ENCODE results near the gene MCC.

MCC gene

GRCh38 chr5:113040672-113041260 is 447.5 kb downstream of the MCC start:
- DNase-seq = no peak

DNA sequence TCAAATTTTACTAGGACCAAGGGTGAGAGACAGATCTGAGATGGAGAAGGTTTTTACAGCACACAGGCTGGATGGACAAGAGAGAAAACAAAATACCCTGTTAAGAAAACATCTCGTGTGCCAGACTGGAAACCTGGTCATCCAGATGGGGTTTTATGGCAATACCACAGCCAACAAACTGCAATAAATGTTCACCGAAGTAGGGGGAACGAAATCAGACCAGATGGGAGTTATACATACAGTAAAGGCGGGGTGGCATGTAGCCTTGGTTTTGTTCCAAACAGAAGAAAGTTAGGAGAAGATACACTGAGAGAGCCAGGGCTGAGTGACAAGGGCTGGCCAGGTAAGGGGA is 448.3 kb downstream of the MCC start:
- peak; percentile 93 for DNase-seq

DNA sequence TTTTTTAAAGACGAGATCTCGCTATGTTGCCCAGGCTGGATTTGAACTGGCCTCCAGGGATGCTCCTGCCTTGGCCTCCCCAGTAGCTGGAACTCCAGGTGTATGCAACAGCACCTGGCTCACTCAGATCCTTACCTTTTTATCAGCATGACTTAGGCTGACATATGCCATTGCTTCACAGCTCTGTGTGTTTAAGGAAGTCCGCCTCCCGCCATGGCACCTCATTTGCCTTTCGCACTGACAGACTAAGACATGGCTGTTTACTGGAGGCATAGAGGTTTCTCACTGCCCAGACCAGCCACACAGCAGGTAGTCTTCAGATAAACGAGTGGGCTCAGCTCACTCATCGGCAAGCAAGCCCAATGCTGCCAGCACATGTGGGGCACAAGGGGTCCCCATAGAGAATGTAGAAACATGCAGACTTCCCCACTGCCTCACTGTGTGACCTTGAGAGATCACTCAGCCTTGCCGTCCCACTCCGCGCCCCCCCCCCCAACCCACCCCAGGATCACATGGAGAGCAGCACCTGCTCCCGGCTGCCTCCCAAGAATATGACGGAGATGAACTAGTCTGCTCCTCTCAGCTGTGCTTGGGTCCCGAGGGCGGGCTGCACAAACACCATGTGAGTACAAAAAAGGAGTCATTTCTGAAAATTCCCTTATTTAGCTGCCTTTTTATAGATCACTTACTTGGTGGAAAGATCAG is 448.9 kb downstream of the MCC start:
- DNase-seq = peak; percentile 90

DNA sequence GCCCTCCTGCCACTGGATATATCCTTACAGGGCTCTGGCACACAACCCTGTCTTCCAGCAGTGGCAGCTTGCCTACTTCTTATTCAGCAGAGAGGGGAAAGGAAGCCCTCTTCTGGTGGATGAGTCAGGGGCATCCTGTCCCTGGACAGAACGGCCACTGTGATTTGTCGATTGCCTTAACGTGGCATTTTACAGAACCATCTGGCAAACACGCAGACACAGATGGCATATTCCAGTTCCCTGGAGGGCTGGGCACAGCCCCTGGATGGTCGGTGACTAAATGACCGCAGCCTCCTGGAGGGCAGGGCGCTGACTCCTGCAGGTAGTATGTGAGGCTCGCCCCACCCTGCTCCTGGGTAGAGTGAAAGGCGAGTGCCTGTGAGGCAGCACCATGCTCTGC is 449.5 kb downstream of the MCC start:
- peak; percentile 71 for DNase-seq

DNA sequence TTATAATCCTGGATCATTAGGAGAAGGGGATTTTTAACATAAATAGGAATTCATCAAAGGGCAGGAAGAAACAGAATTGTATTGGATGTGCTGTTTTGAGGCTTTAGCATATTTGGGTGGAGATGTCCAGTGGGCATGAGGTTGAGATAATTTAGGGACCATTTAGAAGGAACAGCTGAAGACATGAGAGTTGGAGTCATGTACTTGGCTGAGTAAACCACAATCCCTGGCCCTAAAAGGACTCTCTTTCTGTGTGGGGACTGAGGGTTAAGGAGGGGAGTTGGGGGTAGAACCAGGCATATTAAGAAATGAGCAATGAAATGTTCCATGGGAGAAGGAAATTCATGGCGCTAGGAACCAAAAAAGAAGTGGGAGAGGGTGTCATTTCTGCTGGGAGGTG is 450.1 kb downstream of the MCC start:
- DNase-seq = no peak

DNA sequence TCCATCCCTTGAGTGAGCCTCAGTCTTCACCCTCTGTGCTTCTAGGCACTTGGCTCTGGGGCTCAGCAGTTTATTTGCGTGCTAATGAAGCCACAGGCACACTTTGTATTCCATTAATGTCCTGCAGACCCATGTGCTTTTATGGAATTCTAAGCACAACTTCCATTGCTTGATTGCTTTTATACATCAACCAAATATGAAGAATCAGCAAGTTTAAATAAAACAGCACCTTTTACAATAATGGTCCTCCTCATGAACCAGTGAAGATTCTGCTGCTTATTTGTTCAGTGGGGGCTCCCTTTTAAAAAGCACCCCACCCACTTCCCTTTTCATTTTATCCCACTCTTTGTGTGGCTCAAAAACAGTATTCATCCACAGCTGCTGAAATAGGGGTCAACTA is 451.4 kb downstream of the MCC start:
- DNase-seq = no peak

DNA sequence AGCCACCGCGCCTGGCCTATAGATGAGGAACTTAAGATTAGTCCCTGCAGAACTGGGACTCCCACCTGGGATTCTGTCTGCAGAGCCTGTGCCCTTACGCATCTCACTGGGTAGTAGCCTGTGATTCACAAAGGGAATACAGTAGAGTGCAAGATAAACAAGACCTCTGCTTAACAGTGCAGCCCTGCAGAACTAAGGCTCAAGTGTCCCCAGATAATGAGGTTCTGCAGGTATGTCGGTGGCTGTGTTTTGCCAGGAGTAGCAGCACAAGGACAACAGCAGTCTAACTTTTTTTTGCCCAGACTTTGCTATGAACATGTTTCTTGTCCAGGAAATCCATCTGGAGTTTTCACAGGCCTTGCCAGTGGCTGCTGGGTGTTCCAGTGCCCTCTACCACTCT is 451.9 kb downstream of the MCC start:
- no peak for DNase-seq

DNA sequence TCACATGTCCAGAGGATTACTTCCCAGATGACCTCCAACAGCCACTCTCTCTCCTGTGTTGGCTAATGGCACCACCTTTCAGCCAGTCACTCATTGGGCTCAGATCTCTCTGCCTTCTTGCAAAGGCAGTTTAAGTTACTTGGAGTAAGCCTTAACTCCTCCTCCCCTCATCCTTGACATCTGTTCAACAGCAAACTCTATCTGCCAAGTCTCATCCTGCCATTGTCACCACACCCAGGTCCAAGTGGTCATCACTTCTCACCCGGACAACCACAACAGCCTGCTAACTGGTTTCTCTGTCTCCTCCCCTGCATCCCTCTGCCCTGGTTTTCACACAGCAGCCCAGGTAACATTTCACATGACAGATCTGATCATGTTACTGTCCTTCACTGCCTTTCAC is 453.2 kb downstream of the MCC start:
- DNase-seq = no peak

- DNase-seq = no peak
Measured at GRCh38 chr5:113034182-113034773, 454.0 kb downstream of the MCC start.

DNA sequence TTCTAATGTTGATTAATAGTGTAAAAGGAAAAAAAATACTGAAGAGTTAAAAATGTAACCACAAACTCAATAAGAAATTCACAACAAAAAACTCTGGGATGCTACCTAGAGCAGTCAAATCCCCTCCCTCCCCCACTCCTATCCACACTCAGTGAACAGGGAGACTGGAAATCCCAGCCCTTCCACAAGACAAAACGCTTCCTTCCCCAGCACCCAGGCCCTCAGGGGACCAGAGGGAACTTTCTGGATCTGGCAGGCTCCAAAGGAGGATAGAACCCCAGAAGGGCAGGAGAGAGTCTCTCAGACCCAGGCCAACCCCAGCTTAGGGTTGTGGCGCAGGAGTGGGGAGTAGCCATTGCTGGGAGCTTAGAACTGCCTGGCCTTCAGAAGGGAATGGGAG is 456.7 kb downstream of the MCC start:
- DNase-seq = no peak

DNA sequence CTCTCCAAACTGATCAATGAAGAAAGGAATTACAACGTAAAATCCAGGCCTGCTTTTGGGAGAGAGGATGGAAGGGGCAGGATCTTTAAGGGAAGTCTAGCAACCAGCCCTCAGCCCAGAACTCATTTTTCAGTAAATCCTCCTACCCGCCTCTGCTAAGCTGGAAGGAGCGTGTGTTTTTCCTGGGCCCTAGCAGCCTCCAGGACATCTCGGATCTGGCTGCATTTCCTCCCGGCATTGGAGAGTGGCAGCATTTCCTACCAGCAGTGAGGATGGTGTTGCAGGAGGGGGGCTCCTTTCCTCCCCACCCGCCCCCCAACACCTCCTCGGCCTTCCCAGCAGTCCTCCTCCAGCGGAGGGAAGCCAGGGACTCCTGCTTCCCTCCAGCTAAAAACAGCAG is 457.1 kb downstream of the MCC start:
- no peak for DNase-seq

DNA sequence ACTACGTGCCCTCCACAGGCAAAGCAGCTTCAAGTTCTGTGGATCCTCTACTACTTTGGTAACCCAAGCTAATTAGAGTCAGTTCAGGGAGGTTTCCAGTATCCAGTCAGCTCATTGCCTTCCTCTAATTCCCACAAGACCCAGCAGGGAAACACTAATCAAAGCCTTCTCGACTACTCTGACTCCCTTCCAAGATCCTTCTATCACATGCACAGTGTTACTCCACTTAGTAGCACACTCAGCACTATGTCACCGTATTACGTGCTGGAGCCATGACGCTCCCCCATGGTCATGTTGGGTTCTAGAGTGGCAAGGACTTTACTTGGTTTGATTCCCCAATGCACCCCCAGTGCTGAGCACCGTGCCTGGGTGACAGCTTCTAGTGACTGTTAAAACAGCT is 458.6 kb downstream of the MCC start:
- no peak for DNase-seq

DNA sequence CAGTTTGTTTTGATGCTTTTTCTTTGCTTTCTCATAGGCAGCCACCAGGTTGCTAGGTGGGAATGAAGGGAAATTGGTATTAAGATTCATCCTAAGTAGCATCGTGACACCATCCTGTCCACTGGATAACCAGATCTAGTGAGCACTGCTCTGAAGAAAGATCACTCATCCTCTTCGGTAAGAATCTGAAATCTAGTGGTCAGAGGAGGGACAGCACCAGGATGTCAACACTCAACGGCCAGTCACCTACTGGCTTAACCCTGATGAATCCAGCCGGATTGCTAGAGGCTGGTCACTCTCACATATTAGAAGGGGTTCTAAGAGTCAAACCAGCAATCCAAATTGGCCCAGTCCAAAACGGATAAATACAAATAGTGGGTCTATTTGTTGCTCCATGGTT is 460.8 kb downstream of the MCC start:
- no peak for DNase-seq

DNA sequence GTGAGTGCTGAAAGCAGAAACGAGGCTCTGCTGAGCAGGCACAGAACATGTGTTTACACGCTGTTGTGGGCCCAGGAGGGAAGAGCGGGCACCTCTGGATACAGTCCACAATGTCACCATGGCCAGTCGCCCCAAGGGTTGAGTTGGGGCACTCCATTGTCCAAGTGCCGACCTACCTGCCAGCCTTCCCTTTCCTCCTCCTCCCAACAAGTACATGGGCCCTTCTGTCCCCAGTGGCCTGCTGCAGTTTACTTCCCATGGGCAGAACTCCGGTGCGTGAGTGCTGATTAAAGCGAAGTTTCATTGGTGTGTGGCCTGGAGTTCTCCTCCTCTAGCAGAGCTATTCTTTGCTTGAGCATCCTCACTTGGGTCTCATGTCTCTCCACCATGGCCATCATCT is 461.2 kb downstream of the MCC start:
- DNase-seq = no peak

- DNase-seq = no peak
Measured at GRCh38 chr5:113026211-113026610, 462.0 kb downstream of the MCC start.

DNA sequence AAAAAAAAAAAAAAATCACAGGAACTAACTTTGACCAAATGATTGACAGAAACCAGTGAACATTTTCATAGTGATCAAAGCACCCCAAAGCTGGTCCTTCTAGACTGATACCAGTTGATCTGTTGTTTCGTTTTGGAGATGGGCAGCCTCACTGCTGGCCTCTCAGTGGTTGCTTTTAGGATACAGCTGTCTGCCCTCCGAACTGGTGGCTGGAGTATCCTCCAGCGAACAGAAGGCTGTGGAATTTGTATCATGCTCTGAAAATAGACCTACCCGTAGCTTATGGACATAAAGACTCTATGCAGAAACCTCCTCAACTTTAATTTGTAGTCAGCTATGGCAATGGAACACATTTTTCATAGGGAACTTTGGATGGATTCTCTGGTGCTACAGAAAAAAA is 462.7 kb downstream of the MCC start:
- no peak for DNase-seq

- DNase-seq = no peak
Measured at GRCh38 chr5:113024076-113024697, 464.1 kb downstream of the MCC start.

- DNase-seq = no peak
Measured at GRCh38 chr5:113022661-113023060, 465.6 kb downstream of the MCC start.

- no peak for DNase-seq
Measured at GRCh38 chr5:113020461-113021273, 467.6 kb downstream of the MCC start.

DNA sequence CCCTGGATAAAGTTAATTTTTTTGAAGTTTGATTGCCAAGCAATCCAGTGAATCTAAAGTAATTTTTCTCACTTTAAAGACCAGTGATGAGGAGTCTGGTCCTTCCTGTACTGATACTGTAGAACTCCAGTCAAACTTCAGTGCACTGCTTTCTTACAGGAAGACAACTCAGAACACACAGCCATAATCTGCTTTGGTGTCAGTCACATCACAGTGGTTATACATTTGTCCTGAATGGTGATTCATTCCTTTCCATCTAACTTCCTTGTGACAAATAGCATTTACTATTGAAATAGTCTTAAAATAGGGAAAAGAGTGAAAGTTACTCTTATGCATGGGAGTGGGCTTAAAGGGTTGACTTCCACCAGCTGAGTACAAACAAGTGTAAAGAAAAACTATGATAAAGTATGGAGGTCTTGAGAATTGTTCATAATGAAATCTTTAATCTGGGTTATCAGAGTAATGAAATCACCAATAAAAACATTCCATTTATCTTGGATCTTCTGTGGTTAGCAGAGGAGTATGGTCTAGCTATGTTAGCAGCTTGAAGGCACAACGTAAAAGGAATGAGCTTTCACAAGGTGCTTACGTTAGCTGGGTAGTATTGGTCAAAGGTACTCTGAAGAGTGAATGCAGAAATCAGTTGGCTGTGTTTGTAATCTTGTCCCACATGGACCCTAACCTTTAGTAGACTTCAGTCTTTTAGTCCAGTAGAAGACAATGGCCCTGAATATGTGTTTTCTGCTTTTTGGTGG is 470.2 kb downstream of the MCC start:
- DNase-seq = no peak

DNA sequence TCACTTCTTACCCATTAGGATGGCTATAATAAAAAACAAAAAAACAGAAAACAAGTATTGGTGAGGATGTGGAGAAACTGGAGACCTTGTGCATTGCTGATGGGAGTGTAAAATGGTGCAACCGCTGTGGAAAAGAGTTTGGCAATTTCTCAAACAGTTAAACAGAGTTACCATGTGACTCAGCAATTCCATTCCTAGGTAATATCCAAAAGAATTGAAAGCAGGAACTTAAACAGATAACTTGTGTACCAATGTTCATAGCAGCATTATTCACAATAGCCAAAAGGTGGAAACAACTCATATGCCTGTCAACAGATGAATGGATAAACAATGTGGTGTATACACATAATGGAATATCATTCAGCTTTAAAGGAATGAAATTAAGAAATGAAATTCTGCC is 482.8 kb downstream of the MCC start:
- DNase-seq = no peak

DNA sequence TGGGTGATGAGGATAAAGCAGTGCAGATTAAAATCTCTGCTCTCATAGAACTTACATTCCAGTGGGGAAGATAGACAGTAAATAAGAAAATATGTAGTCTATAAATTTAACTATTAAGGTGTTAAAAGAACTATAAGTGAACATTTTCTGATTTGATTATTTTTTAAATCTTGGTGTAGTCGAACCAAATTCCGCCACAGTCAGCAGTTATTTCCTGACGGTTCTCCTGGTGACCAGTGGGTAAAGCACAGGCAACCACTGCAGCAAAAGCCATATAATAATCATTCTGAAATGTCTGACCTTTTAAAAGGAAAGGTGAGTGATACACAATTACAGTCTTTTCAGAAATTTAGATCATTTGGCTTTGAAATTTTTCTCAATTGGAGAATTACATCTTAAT is 484.5 kb downstream of the MCC start:
- DNase-seq = no peak

GRCh38 chr5:113002423-113002822 is 485.8 kb downstream of the MCC start:
- DNase-seq = no peak
